ENCODE data around the gene MUC2. TPM values are rescaled to one million over a fixed set of nuclear protein-coding genes. Genes with fewer than 3 reads are reported as not detected.

Gene MUC2
- total RNA-seq, 1 experiment from 2014 or later: not detected

DNA sequence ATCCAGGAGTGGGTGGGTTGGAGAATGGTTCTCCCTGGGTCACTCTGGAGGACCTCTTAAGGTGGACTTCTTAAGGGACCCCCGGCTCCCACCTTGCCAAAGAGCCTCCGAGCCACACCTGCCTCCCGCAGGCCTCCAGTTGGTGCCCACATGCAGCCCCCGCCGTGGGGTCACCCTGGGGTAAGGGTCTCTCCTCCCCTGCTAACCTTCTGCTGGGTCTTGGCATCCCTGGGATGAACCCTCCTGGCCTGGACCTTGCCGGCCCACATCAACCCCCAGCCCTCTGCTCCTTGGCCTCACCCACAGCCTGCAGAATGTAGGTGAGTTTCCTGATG lies 25.6 kb upstream of the MUC2 start:
- in situ Hi-C loops (cut with HindIII; ENCODE audit: low pct_unique_long_range_greater_than_20kb, low sequenced_read_pairs): no loop called here
- DNase-seq (ENCODE audit: low read depth): no peak

DNA sequence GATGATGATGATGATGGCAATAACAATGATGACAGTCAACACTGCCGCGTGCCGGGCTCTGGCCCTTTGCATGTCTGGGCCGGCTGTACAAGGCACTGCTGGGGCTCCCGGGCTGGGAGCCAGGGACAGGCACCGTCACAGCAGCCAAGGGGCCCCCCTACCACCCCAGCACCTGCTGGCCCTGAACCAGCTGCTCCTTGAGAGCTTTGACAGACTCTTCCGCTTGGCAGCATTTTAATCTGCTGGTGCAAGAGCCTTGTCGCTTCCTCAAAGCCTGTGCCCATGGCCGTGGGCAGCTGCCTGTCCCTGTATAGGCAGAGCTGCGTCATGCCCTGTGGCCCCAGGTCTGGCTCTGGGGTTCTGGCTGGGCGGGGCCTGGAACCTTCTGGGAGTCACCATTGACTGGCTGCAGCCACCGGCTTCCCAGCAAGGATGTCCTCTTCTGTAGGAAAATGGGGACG lies 25.2 kb upstream of the MUC2 start:
- no peak for DNase-seq (ENCODE audit: low read depth)
- in situ Hi-C loops (cut with HindIII; ENCODE audit: low pct_unique_long_range_greater_than_20kb, low sequenced_read_pairs): no loop called here

DNA sequence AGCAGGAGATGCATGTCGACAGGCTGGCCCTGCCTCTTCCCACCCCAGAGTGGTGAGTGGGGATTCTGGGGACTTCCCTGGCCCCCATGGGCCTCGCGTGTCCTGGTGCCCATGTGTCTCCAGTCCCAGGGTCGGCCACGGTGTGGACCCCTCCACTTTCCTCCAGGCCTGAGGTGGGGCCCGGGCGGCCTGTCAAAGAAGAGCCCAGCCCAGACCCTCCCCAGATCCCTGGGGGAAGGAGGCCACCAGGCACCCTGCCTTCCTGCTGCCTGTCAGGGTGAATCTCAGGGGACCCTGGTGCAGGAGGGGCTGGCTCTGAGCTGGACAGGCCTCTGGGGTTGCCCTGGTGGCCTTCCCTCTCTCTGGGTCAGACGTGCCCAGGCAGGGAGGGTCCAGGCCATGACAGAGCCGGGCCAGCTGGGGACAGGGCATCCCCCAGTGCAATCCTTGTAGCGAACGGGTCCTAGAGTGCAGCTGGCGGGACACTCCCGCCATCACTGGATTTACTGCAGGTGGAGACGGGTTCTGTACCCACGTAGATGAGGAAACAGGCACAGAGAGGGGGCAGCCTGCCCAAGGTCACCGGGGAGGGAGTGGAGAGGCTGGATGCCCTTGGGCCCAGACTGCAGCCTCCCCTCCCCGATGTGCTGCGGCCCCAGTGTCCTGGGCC lies 24.6 kb upstream of the MUC2 start:
- no peak for DNase-seq (ENCODE audit: low read depth)
- in situ Hi-C loops (cut with HindIII; ENCODE audit: low pct_unique_long_range_greater_than_20kb, low sequenced_read_pairs): no loop called here

DNA sequence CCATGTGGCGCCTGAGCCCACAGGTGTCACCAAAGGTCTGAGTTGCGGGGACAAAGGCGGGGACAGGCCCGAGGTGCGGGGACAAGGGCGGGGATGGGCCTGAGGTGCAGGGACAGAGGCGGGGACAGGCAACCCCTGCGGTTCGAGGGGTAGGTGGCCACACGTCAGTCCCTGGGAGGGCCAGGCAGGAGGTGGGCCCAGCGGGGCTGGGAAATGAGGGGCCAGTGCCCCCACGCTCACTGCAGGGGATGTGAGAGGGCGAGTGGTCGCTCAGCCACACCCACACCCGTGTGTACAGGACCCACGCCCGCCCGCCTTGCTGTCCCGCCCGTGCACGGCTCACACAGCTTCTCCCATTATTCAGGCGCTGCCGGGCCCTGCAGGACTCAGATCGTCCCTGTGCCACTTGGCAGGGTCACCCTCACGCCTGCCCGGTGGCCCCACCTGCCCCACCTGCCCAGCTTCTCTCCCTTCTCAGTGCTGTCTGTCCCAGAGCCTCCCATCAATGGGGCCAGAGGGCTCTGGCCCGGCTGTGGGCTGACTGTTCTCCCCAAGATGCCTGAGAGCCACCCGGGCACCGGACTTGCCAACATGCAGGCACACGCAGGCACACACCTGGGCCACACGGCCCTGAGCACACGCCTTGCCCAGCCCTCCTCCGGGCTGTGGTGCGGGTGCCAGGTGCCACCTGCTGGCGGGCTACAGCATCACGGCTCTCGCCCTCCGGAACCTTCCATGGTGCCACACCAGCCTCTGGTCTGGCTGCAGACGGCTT lies 23.9 kb upstream of the MUC2 start:
- peak; percentile 63 for DNase-seq (ENCODE audit: low read depth)
- in situ Hi-C loops (cut with HindIII; ENCODE audit: low pct_unique_long_range_greater_than_20kb, low sequenced_read_pairs): no loop called here

DNA sequence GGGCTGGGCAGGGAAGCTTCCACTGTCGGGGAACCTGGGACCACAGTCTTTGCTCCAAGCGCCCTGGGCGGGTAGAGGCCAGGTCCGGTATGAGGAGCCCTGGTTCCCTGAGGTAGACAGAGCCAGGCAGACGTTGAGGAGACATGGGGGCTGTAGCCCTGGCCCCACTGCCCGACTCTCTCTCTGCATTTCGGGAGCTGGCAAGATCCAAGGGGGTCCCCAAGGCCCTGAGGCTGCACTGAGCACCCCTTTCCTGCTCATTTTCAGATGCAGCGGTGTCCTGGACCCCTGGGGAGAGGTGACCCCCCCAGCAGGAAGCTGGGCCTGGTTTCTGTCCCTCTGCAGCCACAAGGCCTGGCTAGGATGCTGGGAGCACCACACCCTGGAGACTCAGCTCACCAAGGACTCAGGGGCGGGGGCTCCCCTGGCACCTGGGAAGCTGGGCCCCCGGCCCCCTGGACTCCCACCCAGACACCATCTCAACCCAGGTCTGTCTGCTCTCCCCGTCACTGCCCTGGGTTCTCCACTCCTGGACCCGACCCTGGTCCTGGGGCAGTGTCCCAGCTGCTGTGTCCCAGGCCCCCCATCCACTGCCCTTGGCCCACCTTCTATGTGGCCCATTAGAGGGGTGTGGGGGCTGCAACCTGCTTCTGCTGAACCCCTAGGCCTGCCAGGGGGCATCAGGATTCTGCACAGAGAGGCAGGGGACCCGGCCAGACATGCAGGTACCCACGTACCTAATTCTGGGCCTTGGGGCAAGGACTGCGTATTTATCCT lies 23.1 kb upstream of the MUC2 start:
- no peak for DNase-seq (ENCODE audit: low read depth)
- in situ Hi-C loops (cut with HindIII; ENCODE audit: low pct_unique_long_range_greater_than_20kb, low sequenced_read_pairs): no loop called here

DNA sequence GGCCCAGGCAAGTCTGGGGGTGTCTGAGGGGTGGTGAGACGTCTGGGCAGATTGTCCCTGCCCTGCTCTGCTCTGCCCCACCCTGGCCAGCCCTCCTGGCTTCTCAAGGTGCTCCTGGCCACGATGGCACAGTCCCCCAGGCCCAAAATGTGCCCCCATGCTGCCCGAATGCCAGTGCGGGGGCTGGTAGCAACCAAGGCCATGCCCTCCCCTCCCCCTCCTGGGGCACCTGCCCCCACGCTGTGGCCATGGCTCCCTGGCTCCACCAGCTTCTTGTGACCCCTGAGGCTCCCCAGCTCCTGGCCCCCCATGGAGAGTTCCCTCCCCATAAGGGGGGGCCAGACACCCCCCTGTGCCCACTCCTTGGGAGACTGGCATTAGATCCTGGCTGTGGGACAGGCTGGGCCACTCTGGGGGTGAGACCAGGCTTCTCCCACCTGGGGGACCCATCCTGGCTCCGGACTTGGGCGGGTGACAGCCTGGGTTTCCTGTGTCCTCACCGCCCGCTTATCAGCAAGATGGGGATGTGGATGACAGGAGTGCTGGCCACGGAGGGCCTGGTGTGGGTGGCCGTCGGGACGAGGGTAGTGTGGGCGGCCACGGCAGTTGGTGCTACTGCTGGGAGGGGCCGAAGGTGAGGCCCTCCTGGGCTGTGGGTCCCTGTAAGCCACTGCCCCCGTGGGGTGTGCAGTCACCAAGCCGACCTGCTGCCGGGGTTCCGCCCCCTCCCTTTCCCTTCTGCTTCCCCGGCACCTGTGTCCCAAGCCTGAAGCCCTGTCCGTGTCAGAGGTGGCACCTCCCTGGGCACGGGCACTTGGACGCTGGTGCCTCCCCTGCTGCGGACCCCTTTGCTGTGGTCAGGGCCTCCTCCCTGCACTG lies 22.3 kb upstream of the MUC2 start:
- in situ Hi-C loops (cut with HindIII; ENCODE audit: low pct_unique_long_range_greater_than_20kb, low sequenced_read_pairs): no loop called here
- no peak for DNase-seq (ENCODE audit: low read depth)

DNA sequence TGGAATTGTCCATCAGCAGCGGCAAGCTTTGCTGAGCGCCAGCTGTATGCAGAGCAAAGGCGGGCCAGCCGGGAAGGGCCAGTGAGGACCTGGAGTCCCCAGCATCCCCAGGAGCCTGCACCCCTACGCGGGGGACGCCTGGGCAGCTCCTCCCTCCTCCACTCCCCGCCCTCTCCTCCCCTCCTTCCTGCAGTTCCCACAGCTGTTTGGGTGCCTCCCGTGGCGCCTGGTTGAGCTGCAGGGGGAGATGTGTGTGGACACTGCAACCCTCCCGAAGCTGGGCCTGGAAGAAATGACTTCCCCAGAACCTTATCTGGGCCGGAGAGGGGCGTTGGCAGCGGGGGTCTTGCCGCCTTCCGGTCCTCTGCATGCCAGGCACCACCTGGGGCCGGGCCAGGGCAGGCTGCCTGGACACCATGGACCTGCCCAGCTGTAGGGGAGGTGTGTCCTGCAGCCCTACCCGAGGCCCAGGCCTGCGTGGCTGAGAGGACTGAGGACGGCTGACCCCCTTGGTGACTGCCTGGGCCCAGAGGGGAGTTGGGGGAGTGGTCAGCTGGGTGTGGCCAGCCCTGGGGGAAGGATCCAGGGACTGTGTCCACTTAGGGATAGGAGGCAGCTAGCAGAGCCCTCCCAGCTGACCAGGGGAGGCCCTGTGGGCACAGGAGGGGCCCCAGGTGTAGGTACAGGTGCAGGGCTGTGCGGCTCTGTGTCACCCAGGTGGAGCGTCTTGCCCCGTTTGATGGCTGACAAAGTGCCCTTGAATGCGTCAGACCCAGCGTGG lies 21.4 kb upstream of the MUC2 start:
- in situ Hi-C loops (cut with HindIII; ENCODE audit: low pct_unique_long_range_greater_than_20kb, low sequenced_read_pairs): no loop called here
- DNase-seq (ENCODE audit: low read depth): no peak

DNA sequence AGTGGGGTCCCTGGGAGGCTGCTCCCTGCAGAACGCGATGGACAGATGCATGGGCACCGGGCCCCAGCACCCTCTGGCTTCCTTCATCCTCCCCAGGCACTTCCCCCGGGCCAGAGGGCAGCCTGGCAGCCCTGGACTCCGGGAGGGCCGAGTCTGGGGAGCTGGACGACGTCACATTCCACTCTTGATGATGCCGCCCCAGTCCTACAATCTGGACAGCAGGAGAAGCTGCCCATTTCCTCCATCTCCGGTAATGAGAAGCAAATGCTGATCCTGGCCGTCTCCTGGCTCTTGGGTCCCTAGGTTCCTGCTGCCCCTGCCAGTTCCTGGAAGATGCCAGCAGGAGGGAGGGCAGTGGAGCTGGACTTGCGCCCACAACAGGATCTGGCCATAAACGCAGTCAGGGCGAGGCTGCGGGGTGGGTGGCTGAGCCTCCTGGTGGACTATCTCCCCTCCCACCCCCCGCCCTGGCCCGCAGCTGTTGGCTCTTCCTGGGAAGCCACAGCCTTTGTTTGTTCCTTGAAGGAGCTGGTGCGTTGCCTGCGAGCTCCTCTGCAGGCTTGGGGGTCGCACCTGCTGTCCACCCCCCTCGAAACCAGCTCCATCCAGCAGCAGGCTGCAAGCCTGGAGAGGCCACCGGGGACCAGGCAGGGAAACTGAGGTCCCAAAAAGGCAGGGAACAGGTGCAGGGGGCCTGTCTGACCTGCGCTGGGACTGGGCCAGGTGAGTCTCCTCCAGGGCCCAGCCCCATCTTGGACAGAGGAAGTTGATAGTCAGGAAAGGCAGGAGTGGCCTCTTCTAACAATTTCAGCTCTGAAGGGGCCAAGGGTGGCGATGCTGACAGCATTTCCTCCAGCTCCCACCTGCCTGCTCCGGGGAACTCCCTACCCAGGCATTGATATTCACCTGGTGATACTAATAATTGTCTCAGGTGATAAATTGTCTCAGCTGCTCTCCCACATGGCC lies 20.2 kb upstream of the MUC2 start:
- no peak for DNase-seq (ENCODE audit: low read depth)
- in situ Hi-C loops (cut with HindIII; ENCODE audit: low pct_unique_long_range_greater_than_20kb, low sequenced_read_pairs): no loop called here

DNA sequence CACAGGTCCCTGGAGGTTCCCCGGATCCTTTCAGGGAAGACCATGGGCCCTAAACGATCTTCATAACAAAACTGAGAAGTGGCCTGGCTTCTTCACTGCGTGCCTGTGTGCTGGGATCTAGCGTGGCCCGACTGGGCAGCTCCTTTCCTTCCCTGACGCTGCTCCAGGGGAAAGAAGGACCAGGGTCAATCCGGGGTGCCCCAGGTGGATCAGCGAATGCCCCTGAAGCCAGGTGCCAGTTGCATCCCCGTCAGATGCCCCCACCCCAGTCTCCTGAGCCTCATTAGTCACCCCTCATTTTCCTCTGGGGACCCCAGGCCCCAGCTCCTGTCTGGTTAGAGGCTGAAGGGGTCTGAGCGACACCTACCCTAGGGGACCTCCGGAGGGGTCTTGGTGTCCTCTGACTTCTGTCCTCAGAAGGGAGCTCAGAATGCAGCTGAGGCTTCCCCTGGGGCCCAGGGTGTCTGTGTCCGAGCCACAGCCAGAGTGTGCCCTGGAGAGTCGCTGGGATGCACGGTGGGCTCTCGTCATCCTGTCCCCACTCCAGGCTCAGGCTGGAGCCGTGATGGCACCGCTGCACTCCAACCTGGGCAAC lies 19.5 kb upstream of the MUC2 start:
- in situ Hi-C loops (cut with HindIII; ENCODE audit: low pct_unique_long_range_greater_than_20kb, low sequenced_read_pairs): no loop called here
- no peak for DNase-seq (ENCODE audit: low read depth)

DNA sequence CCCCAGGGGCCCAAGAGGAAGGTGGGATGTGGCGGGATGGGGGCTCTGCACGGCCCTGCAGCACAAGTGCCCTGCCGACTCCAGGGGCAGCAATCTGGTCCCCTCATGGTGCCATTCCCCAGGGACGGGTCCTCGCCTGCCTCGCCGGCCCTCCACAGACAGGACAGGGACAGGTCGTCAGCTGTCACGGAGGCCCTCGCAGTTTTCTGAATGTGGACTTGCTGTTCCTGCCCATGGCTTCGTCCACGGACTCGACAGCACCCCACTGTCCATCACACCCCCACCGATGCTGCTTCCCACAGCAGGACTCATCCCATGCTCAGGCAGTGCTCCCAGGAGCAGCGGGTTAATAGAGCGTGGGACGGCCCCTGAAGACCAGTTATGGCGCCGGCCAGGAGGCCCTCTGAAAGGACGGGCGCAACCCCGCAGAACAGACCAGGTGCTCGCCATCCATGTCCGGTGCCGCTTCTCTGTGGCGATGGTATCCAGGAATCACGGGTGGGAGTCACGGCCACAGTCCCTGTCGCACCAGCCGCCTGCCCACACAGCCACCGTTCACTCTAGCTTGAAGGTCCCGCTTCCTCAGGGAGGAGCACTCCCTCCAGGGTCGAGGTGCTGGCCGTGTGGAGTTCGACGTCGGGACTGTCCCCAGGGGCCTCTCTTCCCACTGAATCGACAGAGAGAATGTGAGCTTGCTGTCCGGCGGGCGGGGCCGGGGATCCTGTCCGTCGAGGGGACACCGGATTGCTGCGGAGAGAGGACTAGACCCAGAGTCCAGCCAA lies 18.5 kb upstream of the MUC2 start:
- no peak for DNase-seq (ENCODE audit: low read depth)
- in situ Hi-C loops (cut with HindIII; ENCODE audit: low pct_unique_long_range_greater_than_20kb, low sequenced_read_pairs): no loop called here

DNA sequence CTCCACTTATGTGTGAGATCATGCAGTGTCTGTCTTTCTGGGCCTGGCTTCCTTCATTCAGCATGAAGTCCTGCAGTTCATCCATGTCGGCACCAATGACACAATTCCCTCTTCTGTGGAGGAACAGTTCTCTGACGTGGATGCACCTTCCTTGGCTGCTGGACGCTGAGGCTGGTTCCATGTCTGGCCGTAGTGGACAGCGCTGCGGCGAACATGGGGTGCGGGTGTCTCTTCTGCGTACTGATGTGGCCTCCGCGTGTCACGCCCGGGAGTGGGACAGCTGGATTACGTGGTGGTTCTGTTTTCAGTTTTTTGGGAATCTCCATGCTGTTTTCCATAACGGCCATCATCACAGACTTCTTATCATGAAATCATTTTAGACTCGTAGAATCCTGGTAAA lies 16.9 kb upstream of the MUC2 start:
- in situ Hi-C loops (cut with HindIII; ENCODE audit: low pct_unique_long_range_greater_than_20kb, low sequenced_read_pairs): no loop called here
- no peak for DNase-seq (ENCODE audit: low read depth)

DNA sequence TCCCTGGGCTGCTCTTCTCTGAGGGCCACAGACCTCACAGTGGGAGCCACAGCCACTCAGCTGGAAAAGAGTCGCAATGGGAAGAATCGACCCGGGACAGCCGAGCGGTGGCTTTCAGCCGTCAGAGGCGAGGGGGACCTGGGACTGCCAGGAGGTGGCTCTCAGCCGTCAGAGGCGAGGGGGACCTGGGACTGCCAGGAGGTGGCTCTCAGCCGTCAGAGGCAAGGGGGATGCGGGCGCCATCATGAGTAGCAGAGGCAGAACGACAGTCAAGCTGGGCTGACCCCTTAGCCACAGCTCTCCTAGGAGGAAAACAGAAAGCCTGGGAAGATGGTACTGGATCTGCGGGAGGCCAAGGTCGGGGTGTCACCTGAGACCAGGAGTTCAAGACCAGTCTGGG lies 14.9 kb upstream of the MUC2 start:
- no peak for DNase-seq (ENCODE audit: low read depth)
- in situ Hi-C loops (cut with HindIII; ENCODE audit: low pct_unique_long_range_greater_than_20kb, low sequenced_read_pairs): no loop called here

DNA sequence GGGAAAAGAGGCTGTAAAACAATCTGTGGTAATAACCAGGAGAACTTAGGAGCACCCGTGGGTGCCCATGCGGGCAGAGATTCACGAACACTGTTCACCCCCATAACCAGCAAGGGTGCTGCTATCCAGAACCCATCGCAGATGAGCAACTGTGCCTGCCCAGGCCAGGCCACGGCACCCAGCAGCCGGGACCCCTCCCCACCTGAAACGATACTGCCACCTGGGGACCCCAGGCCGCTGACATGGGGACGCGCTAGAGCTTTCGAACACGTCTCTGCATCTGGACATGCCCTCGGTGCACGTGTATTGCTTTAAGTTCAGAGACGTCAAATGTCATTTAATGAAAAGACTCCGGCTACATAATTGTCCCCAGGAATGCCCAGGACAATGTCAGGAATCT lies 14.3 kb upstream of the MUC2 start:
- in situ Hi-C loops (cut with HindIII; ENCODE audit: low pct_unique_long_range_greater_than_20kb, low sequenced_read_pairs): no loop called here
- no peak for DNase-seq (ENCODE audit: low read depth)

DNA sequence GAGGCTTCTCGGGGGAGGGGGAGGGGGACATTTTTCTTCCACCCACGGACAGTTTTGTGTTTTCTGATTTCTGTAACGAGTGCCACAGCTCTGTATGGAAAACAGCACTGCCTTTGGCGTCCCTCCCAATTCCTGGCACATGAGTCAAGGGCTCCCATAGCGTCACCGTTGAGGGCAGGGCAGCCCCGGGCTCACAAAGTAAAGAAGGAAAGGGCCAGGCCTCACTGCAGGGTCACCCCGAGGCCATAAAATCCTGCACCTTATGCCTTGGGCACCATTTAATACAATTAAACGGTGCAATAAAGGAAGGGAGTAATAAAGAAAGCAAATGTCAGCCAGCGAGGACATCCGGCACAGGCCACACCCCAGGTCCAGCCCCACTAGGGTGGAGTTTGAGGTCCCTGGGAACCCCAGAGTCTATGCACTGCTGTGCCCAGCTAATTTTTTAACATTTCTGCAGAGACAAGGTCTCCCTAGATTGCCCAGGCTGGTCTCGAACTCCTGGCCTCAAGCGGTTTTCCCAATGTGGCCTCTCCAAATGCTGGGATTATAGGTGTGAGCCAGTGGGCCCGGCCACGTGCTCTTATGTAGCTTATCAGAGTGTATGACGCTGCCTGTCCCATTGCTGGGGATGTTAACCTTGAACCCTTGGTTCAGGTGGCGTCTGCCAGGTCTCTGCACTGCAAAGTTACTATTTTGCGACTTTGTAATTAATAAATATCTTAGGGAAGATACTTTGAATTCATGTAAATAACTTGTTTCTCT lies 13.6 kb upstream of the MUC2 start:
- in situ Hi-C loops (cut with HindIII; ENCODE audit: low pct_unique_long_range_greater_than_20kb, low sequenced_read_pairs): no loop called here
- DNase-seq (ENCODE audit: low read depth): peak; percentile 33
